CD4-positive, alpha-beta T cell (primary cell): ENCODE results near the gene GNG13. TPM values are rescaled to one million over a fixed set of nuclear protein-coding genes. Genes with fewer than 3 reads are reported as not detected.

Experiments used
- ATAC-seq: fragments of 200-7000 bp; cut with Tn5 transposase; one replicate; pipeline ENCODE4 v1.10.0; 2022; ENCODE audit warnings: mild to moderate bottlenecking; ENCODE audit not compliant: poor library complexity
- CTCF ChIA-PET: fragments of 350-600 bp; sonication (Branson Sonifier 250); formaldehyde crosslinking; loops from one replicate; lab custom pipeline; 2021; ENCODE audit warnings: antibody characterized with exemption, inconsistent platforms; lab: Charles Lee
- POLR2A ChIA-PET: fragments of 350-600 bp; sonication (Branson Sonifier 250); formaldehyde crosslinking; loops from one replicate; lab custom pipeline; 2021; ENCODE audit warnings: antibody characterized with exemption, inconsistent platforms; lab: Charles Lee
- DNase-seq, 14 experiments: peaks; one replicate each; pipeline ENCODE4 v3.0.0-alpha.2; 2013 to 2020; ENCODE audit warnings: mixed read lengths in 2 of 14
- H3K27ac ChIP-seq, 2 donors: one replicate each; pipeline versions ENCODE4 v1.5.1 to v1.7.0; 2013; ENCODE audit warnings: low read length in 2 of 2, low read depth in 1 of 2, mild to moderate bottlenecking in 1 of 2
- H3K27me3 ChIP-seq, 2 experiments: 1 replicate in 1 of 2; 2 replicates in 1 of 2; pipeline versions ENCODE4 v1.6.1 to v1.7.0; 2013; ENCODE audit warnings: low read length in 2 of 2, control low read depth in 1 of 2, mild to moderate bottlenecking in 1 of 2, moderate library complexity in 1 of 2; ENCODE audit not compliant: insufficient read depth in 2 of 2, control insufficient read depth in 1 of 2
- H3K36me3 ChIP-seq: one replicate; pipeline ENCODE4 v1.6.1; 2013; ENCODE audit warnings: low read length, control low read depth; ENCODE audit not compliant: insufficient read depth
- H3K4me1 ChIP-seq: one replicate; pipeline ENCODE4 v1.6.1; 2013; ENCODE audit warnings: low read length, control low read depth; ENCODE audit not compliant: insufficient read depth
- H3K4me3 ChIP-seq: one replicate; pipeline ENCODE4 v1.5.1; 2013; ENCODE audit warnings: mild to moderate bottlenecking, low read length, moderate library complexity
- H3K9me3 ChIP-seq, 2 experiments: 1 replicate in 1 of 2; 2 replicates in 1 of 2; pipeline versions ENCODE4 v1.6.1 to v1.7.0; 2013; ENCODE audit warnings: low read length in 2 of 2, mild to moderate bottlenecking in 2 of 2, control low read depth in 1 of 2, moderate library complexity in 1 of 2; ENCODE audit not compliant: control insufficient read depth in 1 of 2, insufficient read depth in 1 of 2
- H3K27ac Mint-ChIP-seq: one replicate; pipeline ENCODE4 v1.8.0; 2020; ENCODE audit warnings: mixed read lengths
- H3K27me3 Mint-ChIP-seq: one replicate; pipeline ENCODE4 v1.8.0; 2021; ENCODE audit warnings: mixed read lengths
- H3K36me3 Mint-ChIP-seq: one replicate; pipeline ENCODE4 v1.8.0; 2021; ENCODE audit warnings: low read depth, mixed read lengths
- H3K4me1 Mint-ChIP-seq: one replicate; pipeline ENCODE4 v1.8.0; 2021; ENCODE audit warnings: low read depth, mixed read lengths
- H3K4me3 Mint-ChIP-seq: one replicate; pipeline ENCODE4 v1.8.0; 2020; ENCODE audit warnings: mild to moderate bottlenecking, mixed read lengths
- H3K9me3 Mint-ChIP-seq: one replicate; pipeline ENCODE4 v1.8.0; 2020; ENCODE audit warnings: mixed read lengths
- intact Hi-C, 2 experiments: fragments of 100-400 bp; cut with DNase I in 1 of 2; cut with micrococcal nuclease in 1 of 2; formaldehyde crosslinking; loops; one replicate each; pipeline versions ENCODE4 v1.15.1 to v1.9.0; 2023 to 2025; cut with DNase I, micrococcal nuclease
- total RNA-seq, 174 experiments: library from RNA in 2 of 174; stranded (reverse) in 2 of 174; gene quantifications; one replicate each; pipeline ENCODE4 v1.2.3 and lab custom pipeline; 2021 to 2026
- TF ChIP-seq, protein P1 (sequence below): fragments of 200-600 bp; IDR thresholded peaks from one replicate; pipeline ENCODE4 v1.8.0; 2022; ENCODE audit warnings: antibody characterized with exemption, mild to moderate bottlenecking

Gene GNG13
- total RNA-seq, 2 experiments from 2014 or later = not detected

- Histone ChIP-seq H3K36me3 (no peaks in the 10 kb centered on the region), H3K27ac (no peak overlapping the region), H3K4me3 (no peak overlapping the region), H3K27me3 (peaks cover 0 to 2% of the 10 kb centered on the region in 2 experiments), H3K4me1 (no peaks in the 10 kb centered on the region), H3K9me3 (no peaks in the 10 kb centered on the region)
- Mint-ChIP-seq H3K36me3 (no peaks in the 10 kb centered on the region), H3K9me3 (no peaks in the 10 kb centered on the region), H3K4me3 (no peak overlapping the region), H3K27me3 (no peaks in the 10 kb centered on the region), H3K27ac (no peak overlapping the region), H3K4me1 (no peaks in the 10 kb centered on the region)
- TF ChIP-seq, protein P1, sequence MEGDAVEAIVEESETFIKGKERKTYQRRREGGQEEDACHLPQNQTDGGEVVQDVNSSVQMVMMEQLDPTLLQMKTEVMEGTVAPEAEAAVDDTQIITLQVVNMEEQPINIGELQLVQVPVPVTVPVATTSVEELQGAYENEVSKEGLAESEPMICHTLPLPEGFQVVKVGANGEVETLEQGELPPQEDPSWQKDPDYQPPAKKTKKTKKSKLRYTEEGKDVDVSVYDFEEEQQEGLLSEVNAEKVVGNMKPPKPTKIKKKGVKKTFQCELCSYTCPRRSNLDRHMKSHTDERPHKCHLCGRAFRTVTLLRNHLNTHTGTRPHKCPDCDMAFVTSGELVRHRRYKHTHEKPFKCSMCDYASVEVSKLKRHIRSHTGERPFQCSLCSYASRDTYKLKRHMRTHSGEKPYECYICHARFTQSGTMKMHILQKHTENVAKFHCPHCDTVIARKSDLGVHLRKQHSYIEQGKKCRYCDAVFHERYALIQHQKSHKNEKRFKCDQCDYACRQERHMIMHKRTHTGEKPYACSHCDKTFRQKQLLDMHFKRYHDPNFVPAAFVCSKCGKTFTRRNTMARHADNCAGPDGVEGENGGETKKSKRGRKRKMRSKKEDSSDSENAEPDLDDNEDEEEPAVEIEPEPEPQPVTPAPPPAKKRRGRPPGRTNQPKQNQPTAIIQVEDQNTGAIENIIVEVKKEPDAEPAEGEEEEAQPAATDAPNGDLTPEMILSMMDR = no peak
- DNase-seq (peak in 1 of 14 experiments; percentile 11), ATAC-seq (no peak)
- intact Hi-C loops = no loop called here
- POLR2A ChIA-PET = no interaction called here
- CTCF ChIA-PET = no interaction called here
These were observed 30.6 kb downstream of the GNG13 start for GRCh38 chr16:769934-770333.

- no peaks in the 10 kb centered on the region for H3K4me1 ChIP-seq
- POLR2A ChIA-PET = no interaction called here
- TF ChIP-seq, protein P1 = no peak
- CTCF ChIA-PET = no interaction called here
- H3K36me3 ChIP-seq = no peaks in the 10 kb centered on the region
- H3K9me3 ChIP-seq = no peaks in the 10 kb centered on the region
- Mint-ChIP-seq H3K4me3 (no peak overlapping the region), H3K27me3 (no peaks in the 10 kb centered on the region), H3K36me3 (no peaks in the 10 kb centered on the region), H3K9me3 (no peaks in the 10 kb centered on the region), H3K27ac (no peak overlapping the region), H3K4me1 (no peaks in the 10 kb centered on the region)
- no peak overlapping the region for H3K4me3 ChIP-seq
- H3K27me3 ChIP-seq = peaks cover 0 to 2% of the 10 kb centered on the region in 2 experiments
- ATAC-seq = no peak
- intact Hi-C loops = no loop called here
- peak in 1 of 14 experiments; percentile 7 for DNase-seq
- no peak overlapping the region for H3K27ac ChIP-seq
These were observed 31.2 kb downstream of the GNG13 start for GRCh38 chr16:769184-769784.

GRCh38 chr16:768428-768827, 32.1 kb downstream of the GNG13 start:
- Histone ChIP-seq H3K9me3 (no peaks in the 10 kb centered on the region), H3K27me3 (peaks cover 0 to 2% of the 10 kb centered on the region in 2 experiments), H3K4me3 (no peak overlapping the region), H3K27ac (no peak overlapping the region), H3K4me1 (no peaks in the 10 kb centered on the region), H3K36me3 (no peaks in the 10 kb centered on the region)
- DNase-seq (peak in 1 of 14 experiments; percentile 19), ATAC-seq (no peak)
- CTCF ChIA-PET = no interaction called here
- H3K9me3 Mint-ChIP-seq = no peaks in the 10 kb centered on the region
- no peaks in the 10 kb centered on the region for H3K4me1 Mint-ChIP-seq
- H3K36me3 Mint-ChIP-seq = no peaks in the 10 kb centered on the region
- no peak overlapping the region for H3K4me3 Mint-ChIP-seq
- TF ChIP-seq, protein P1 = no peak
- intact Hi-C loops = no loop called here
- POLR2A ChIA-PET = no interaction called here
- H3K27ac Mint-ChIP-seq = no peak overlapping the region
- no peaks in the 10 kb centered on the region for H3K27me3 Mint-ChIP-seq
